GM19240 (cell line): ENCODE data around the gene TNPO3.
"Not testable (repeated sequence)": the region's sequence is repeated elsewhere in the genome, so short reads cannot be mapped to it uniquely, and the experiment has no call there.

Source experiments
- DNase-seq: peaks from one replicate; pipeline ENCODE4 v3.0.0; 2011; ENCODE audit warnings: low spot score; ENCODE audit not compliant: insufficient read length

TNPO3 gene

GRCh38 chr7:128924707-128925588 lies 130.0 kb downstream of the TNPO3 start:
- no peak for DNase-seq

- no peak for DNase-seq
Observed at GRCh38 chr7:128923411-128923800, 131.5 kb downstream of the TNPO3 start.

GRCh38 chr7:128922496-128923410 lies 132.2 kb downstream of the TNPO3 start:
- no peak for DNase-seq

GRCh38 chr7:128921866-128922440 lies 133.0 kb downstream of the TNPO3 start:
- no peak for DNase-seq

GRCh38 chr7:128920913-128921582 lies 133.9 kb downstream of the TNPO3 start:
- DNase-seq = no peak

- DNase-seq = no peak
Observed at GRCh38 chr7:128919881-128920799, 134.8 kb downstream of the TNPO3 start.

- DNase-seq = no peak
Observed at GRCh38 chr7:128919241-128919640, 135.7 kb downstream of the TNPO3 start.

- no peak for DNase-seq
Observed at GRCh38 chr7:128918016-128918665, 136.8 kb downstream of the TNPO3 start.

GRCh38 chr7:128917122-128917521 lies 137.8 kb downstream of the TNPO3 start:
- DNase-seq = no peak

GRCh38 chr7:128916643-128916915 lies 138.3 kb downstream of the TNPO3 start:
- DNase-seq = no peak

- DNase-seq = no peak
Observed at GRCh38 chr7:128915841-128916642, 138.9 kb downstream of the TNPO3 start.

GRCh38 chr7:128915271-128915819 lies 139.6 kb downstream of the TNPO3 start:
- no peak for DNase-seq

- no peak for DNase-seq
Observed at GRCh38 chr7:128914566-128915151, 140.3 kb downstream of the TNPO3 start.

- no peak for DNase-seq
Observed at GRCh38 chr7:128913870-128914565, 140.9 kb downstream of the TNPO3 start.

- DNase-seq = not testable (repeated sequence)
Observed at GRCh38 chr7:128912709-128913495, 142.0 kb downstream of the TNPO3 start.

- no peak for DNase-seq
Observed at GRCh38 chr7:128912281-128912680, 142.6 kb downstream of the TNPO3 start.

GRCh38 chr7:128911423-128912031 lies 143.4 kb downstream of the TNPO3 start:
- DNase-seq = no peak
